H1 (cell line): ENCODE results near the gene GNB1.

ENCODE experiments used
- ASH2L ChIP-seq: fragments of 200-600, 300-600 bp; sonication (generic); IDR thresholded peaks from one replicate; pipeline ENCODE4 v1.7.1; 2017; ENCODE audit warnings: low read length
- BRCA1 ChIP-seq: IDR thresholded peaks from 2 replicates; pipeline ENCODE4 v1.6.1; 2012; ENCODE audit warnings: low read depth, low read length, improper control_type of control experiment
- CTCF ChIP-seq, 3 experiments: IDR thresholded peaks; 1 replicate in 2 of 3; 2 replicates in 1 of 3; pipeline versions ENCODE4 v1.5.1 to v1.6.1; 2011; ENCODE audit warnings: low read length in 3 of 3, mild to moderate bottlenecking in 3 of 3, inconsistent platforms in 2 of 3, low read depth in 1 of 3, moderate library complexity in 1 of 3; ENCODE audit not compliant: insufficient read depth in 1 of 3; ENCODE audit errors: control extremely low read depth in 1 of 3
- HDAC2 ChIP-seq, 2 experiments: fragments of 300-600 bp in 1 of 2; sonication (generic) in 1 of 2; IDR thresholded peaks; 2 replicates each; pipeline ENCODE4 v1.6.1; 2011 to 2012; ENCODE audit warnings: low read depth in 2 of 2, low read length in 2 of 2, mild to moderate bottlenecking in 2 of 2, moderate library complexity in 2 of 2, borderline replicate concordance in 1 of 2, inconsistent platforms in 1 of 2
- RAD21 ChIP-seq, 2 experiments: IDR thresholded peaks in 1 of 2; conservative IDR thresholded peaks in 1 of 2; 2 replicates each; pipeline ENCODE4 v1.6.1; 2011; ENCODE audit warnings: low read depth in 2 of 2, low read length in 2 of 2, improper control_type of control experiment in 1 of 2, inconsistent platforms in 1 of 2, mild to moderate bottlenecking in 1 of 2, moderate library complexity in 1 of 2
- SAP30 ChIP-seq: fragments of 300-600 bp; sonication (generic); IDR thresholded peaks from 2 replicates; pipeline ENCODE4 v1.7.1; 2012; ENCODE audit warnings: low read length, moderate library complexity, mild to moderate bottlenecking, inconsistent platforms; ENCODE audit not compliant: insufficient read depth, insufficient replicate concordance
- SIN3A ChIP-seq, 2 experiments: IDR thresholded peaks in 1 of 2; conservative IDR thresholded peaks in 1 of 2; 2 replicates each; pipeline ENCODE4 v1.6.1; 2011 to 2012; ENCODE audit warnings: low read length in 2 of 2, improper control_type of control experiment in 1 of 2, low read depth in 1 of 2, mild to moderate bottlenecking in 1 of 2
- SP2 ChIP-seq: IDR thresholded peaks from 2 replicates; pipeline ENCODE4 v1.6.1; 2012; ENCODE audit warnings: mild to moderate bottlenecking, low read length, inconsistent platforms
- TAF1 ChIP-seq: IDR thresholded peaks from 2 replicates; pipeline ENCODE4 v1.6.1; 2011; ENCODE audit warnings: mild to moderate bottlenecking, low read depth, low read length
- YY1 ChIP-seq: IDR thresholded peaks from 2 replicates; pipeline ENCODE4 v1.6.1; 2011; ENCODE audit warnings: low read depth, mild to moderate bottlenecking, low read length

- no peak for TF ChIP-seq CTCF (IDR thresholded peaks at IDR 0.05; ENCODE audit: control extremely low read depth in 1 of 3, insufficient read depth in 1 of 3, low read depth in 1 of 3, low read length in 3 of 3)
- no peak for TF ChIP-seq TAF1
- no peak for TF ChIP-seq BRCA1
- no peak for TF ChIP-seq RAD21 (IDR thresholded peaks at IDR 0.05 in 1 of 2, conservative IDR thresholded peaks at IDR 0.05 in 1 of 2; ENCODE audit: low read depth in 2 of 2, low read length in 2 of 2)
- TF ChIP-seq YY1, result no peak
- TF ChIP-seq HDAC2 (IDR thresholded peaks at IDR 0.05; ENCODE audit: borderline replicate concordance in 1 of 2, low read depth in 2 of 2, low read length in 2 of 2), result no peak
- no peak for TF ChIP-seq SP2
- TF ChIP-seq ASH2L, result no peak
- TF ChIP-seq SIN3A (conservative IDR thresholded peaks at IDR 0.05 in 1 of 2, IDR thresholded peaks at IDR 0.05 in 1 of 2; ENCODE audit: low read depth in 1 of 2, low read length in 2 of 2), result no peak
- TF ChIP-seq SAP30, result no peak
Observed at GRCh38 chr1:1937061-1937460, 46.2 kb upstream of the GNB1 start.
